ENCODE results near the gene BASP1. TPM values are rescaled to one million over a fixed set of nuclear protein-coding genes. Genes with fewer than 3 reads are reported as not detected.

BASP1 gene
- total and polyA plus RNA-seq, 10 of the 15 experiments (the other 5 are each of a cell fraction or from before 2014, with no cell fraction given), result 27.3 to 190 (median 102) TPM

DNA sequence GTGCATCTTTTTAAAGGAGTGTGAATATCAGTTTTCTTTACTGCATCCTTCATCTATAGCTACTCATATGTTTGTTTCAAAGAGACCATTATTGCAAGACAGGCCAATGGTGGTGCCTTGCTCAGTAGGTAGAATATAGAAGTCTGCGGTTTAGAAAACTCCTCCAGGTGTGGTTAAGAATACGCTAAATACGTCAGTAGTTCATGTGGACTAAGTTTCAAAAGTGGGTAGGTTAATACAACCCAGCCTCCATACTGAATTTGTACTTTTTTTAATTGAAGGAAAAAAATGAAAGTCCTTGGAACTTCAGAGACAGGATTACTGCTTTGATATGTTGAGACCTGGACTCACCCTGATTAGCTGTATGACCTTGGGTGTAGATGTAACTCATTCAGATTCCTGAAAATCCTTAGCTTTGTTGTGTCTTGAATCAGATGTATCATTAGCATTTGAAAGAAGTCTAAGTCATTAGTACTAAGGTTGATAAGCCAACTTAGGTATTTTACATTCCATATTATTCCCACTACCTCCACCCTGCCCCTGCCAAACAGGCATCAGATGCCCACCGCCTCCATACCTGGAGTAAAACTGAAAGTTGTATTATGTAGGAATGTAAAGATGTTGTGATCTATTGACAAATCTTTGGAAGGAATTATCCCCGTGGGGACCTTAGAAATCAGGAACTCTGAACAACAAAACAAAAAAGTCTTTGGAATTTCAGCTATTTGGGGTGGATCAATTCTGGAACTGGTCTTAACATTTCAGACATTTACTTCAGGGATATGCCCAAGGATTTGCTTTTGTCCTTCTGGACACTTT is 6.1 kb downstream of the BASP1 start:
- DNase-seq (ENCODE audit: low read depth, low spot score), result no peak
- CTCF ChIA-PET, result interaction anchor here (0.6 to 1.7 kb wide), 10 partner anchors 9 to 95 kb away, joined by 3 to 5 read pairs (median 4); no protein-coding TSS in a partner anchor
- TF ChIP-seq ZNF24 (IDR thresholded peaks at IDR 0.05), result peak; percentile 73; the same call in 1 of the 2 replicates
- TF ChIP-seq NFIC (IDR thresholded peaks at IDR 0.05; ENCODE audit: low read depth, low read length), result peak; percentile 78
- peak; percentile 52; the same call in 1 of the 2 replicates for TF ChIP-seq NFYB (IDR thresholded peaks at IDR 0.05; ENCODE audit: insufficient read depth, low read depth, low read length)
- no peak for TF ChIP-seq NFXL1 (IDR thresholded peaks at IDR 0.05; ENCODE audit: borderline replicate concordance)
- peak; percentile 87 for TF ChIP-seq CREB1 (IDR thresholded peaks at IDR 0.05; ENCODE audit: low read depth)
- no peak for TF ChIP-seq PAX5 (IDR thresholded peaks at IDR 0.05; ENCODE audit: borderline replicate concordance, low read depth, low read length)
- TF ChIP-seq FOS (IDR thresholded peaks at IDR 0.05; ENCODE audit: borderline replicate concordance, extremely low read depth, insufficient read length), result no peak
- TF ChIP-seq CREM (IDR thresholded peaks at IDR 0.05; ENCODE audit: low read depth), result peak; percentile 81
- TF ChIP-seq BHLHE40 (IDR thresholded peaks at IDR 0.05; ENCODE audit: borderline replicate concordance in 1 of 2, low read depth in 2 of 2, low read length in 1 of 2), result peak; percentile 25 to 37; a peak in 2 of 4 replicates
- TF ChIP-seq RAD21 (IDR thresholded peaks at IDR 0.05; ENCODE audit: insufficient read depth, low read depth, low read length), result peak; percentile 7; the same call in 1 of the 2 replicates
- peak; percentile 97 for TF ChIP-seq ZSCAN29 (IDR thresholded peaks at IDR 0.05)
- TF ChIP-seq MTA2 (IDR thresholded peaks at IDR 0.05; ENCODE audit: low read depth), result peak; percentile 80; the same call in 1 of the 2 replicates
- TF ChIP-seq POLR2AphosphoS2 (IDR thresholded peaks at IDR 0.05; ENCODE audit: low read depth, low read length), result no peak
- TF ChIP-seq ATF7 (IDR thresholded peaks at IDR 0.05; ENCODE audit: low read depth), result peak; percentile 59; the same call in 1 of the 2 replicates
- TF ChIP-seq, protein P1, sequence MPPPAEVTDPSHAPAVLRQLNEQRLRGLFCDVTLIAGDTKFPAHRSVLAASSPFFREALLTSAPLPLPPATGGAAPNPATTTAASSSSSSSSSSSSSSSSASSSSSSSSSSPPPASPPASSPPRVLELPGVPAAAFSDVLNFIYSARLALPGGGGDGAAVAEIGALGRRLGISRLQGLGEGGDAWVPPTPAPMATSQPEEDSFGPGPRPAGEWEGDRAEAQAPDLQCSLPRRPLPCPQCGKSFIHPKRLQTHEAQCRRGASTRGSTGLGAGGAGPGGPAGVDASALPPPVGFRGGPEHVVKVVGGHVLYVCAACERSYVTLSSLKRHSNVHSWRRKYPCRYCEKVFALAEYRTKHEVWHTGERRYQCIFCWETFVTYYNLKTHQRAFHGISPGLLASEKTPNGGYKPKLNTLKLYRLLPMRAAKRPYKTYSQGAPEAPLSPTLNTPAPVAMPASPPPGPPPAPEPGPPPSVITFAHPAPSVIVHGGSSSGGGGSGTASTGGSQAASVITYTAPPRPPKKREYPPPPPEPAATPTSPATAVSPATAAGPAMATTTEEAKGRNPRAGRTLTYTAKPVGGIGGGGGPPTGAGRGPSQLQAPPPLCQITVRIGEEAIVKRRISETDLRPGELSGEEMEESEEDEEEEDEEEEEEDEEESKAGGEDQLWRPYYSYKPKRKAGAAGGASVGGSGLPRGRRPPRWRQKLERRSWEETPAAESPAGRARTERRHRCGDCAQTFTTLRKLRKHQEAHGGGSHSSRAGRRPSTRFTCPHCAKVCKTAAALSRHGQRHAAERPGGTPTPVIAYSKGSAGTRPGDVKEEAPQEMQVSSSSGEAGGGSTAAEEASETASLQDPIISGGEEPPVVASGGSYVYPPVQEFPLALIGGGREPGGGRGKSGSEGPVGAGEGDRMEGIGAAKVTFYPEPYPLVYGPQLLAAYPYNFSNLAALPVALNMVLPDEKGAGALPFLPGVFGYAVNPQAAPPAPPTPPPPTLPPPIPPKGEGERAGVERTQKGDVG (CRISPR knock-in tag; IDR thresholded peaks at IDR 0.05), result no peak
- TF ChIP-seq MEF2B (IDR thresholded peaks at IDR 0.05; ENCODE audit: partially characterized antibody, poor library complexity, severe bottlenecking), result peak; percentile 58
- TF ChIP-seq CHD1 (IDR thresholded peaks at IDR 0.05; ENCODE audit: low read depth, low read length), result 0 out of 2 replicates have a peak, but pooled peaks have one; percentile 6
- TF ChIP-seq DPF2 (IDR thresholded peaks at IDR 0.05), result peak; percentile 58

More for the DNA sequence above, 6.1 kb downstream of the BASP1 start:
- Histone ChIP-seq H3K4me3 (peak overlapping the region; percentile 33; the same call in 1 of the 2 replicates), H4K20me1 (ENCODE audit: control insufficient read depth, insufficient read depth) (no peaks in the 10 kb centered on the region), H3K9ac (ENCODE audit: control insufficient read depth, insufficient read depth, low read length) (no peak overlapping the region), H3K27ac (ENCODE audit: control insufficient read depth, insufficient read depth) (peak overlapping the region; percentile 39), H3K9me3 (replicated peaks; ENCODE audit: control insufficient read depth, insufficient read depth, low read length) (no peaks in the 10 kb centered on the region), H3K4me2 (ENCODE audit: control insufficient read depth, insufficient read depth) (peak overlapping the region; percentile 61), H3K27me3 (replicated peaks in 1 of 2; ENCODE audit: control insufficient read depth in 2 of 2, insufficient read depth in 2 of 2, low read length in 1 of 2) (no peaks in the 10 kb centered on the region), H3K36me3 (ENCODE audit: control insufficient read depth in 2 of 2, insufficient read depth in 2 of 2, low read length in 1 of 2) (no peaks in the 10 kb centered on the region), H3K4me1 (ENCODE audit: control insufficient read depth, insufficient read depth, low read length) (peaks cover 39% of the 10 kb centered on the region), H3K79me2 (ENCODE audit: control insufficient read depth, insufficient read depth, low read length) (peaks cover 90% of the 10 kb centered on the region), H2AFZ (ENCODE audit: control insufficient read depth, low read depth, low read length) (no peak overlapping the region)
- SMC1A ChIA-PET (ENCODE audit: uncharacterized antibody, unreplicated experiment), result interaction anchor here (0.8 to 11.2 kb wide), 10 partner anchors 10 to 203 kb away, joined by 3 to 150 read pairs (median 6); no protein-coding TSS in a partner anchor
- intact Hi-C loops (cut with micrococcal nuclease; ENCODE audit: unreplicated experiment) (no loop called here), in situ Hi-C loops (cut with MboI) (loop anchor here (5.0 kb wide), 1 partner anchor 59 kb away; no protein-coding TSS in a partner anchor)
- ATAC-seq (peak; percentile 51), FAIRE-seq (no peak)
- RAD21 ChIA-PET (ENCODE audit: unreplicated experiment), result interaction anchor here (0.7 to 7.7 kb wide), 13 partner anchors 8 to 95 kb away, joined by 3 to 98 read pairs (median 5); partner anchors contain the start of gene BASP1
- no TSS peak for BruUV-seq (replicated peaks)
- WGBS (ENCODE audit: insufficient coverage, insufficient replicate concordance, low lambda C conversion rate, missing lambda C conversion rate), result 19% methylated on average over 5 of the region's 5 CpGs
- POLR2A ChIA-PET, result interaction anchor here (0.6 to 4.2 kb wide), 7 partner anchors 29 to 95 kb away, joined by 3 to 28 read pairs (median 4); no protein-coding TSS in a partner anchor
